A549 (cell line): ENCODE results near the gene SASH1. TPM values are rescaled to one million over a fixed set of nuclear protein-coding genes. Genes with fewer than 3 reads are reported as not detected.

Experiments used
- ATAC-seq, 2 experiments: fragments of 200-7000 bp in 1 of 2; fragments of >200 bp in 1 of 2; cut with Nextera tagmentation in 1 of 2; cut with Tn5 transposase in 1 of 2; 3 replicates each; pipeline versions ENCODE4 v1.8.0 to v1.9.1; 2018 to 2020; ENCODE audit warnings: mild to moderate bottlenecking in 1 of 2, moderate library complexity in 1 of 2
- CTCF ChIA-PET: fragments of 300-600 bp; sonication (Branson Sonifier 250); formaldehyde crosslinking; extraction: SDS; loops from one replicate; lab custom pipeline; 2021; ENCODE audit warnings: antibody characterized with exemption, inconsistent platforms; lab: Yijun Ruan, JAX
- POLR2A ChIA-PET: fragments of 350-600 bp; formaldehyde crosslinking; extraction: SDS; loops from one replicate; lab custom pipeline; 2021; ENCODE audit warnings: antibody characterized with exemption, inconsistent platforms; lab: Yijun Ruan, JAX
- DNase-seq, 2 experiments: peaks; one replicate each; pipeline versions ENCODE4 v3.0.0 to v3.0.0-alpha.2; 2011 to 2016; ENCODE audit warnings: low read depth in 1 of 2, low spot score in 1 of 2
- FAIRE-seq: peaks from 2 replicates; lab custom pipeline; 2011; peaks lifted over from hg19 to GRCh38; lab: Jason Lieb, UNC
- H3K27ac ChIP-seq, 2 experiments: fragments of >200 bp; sonication (Bioruptor Twin); formaldehyde crosslinking; 3 replicates each; pipeline ENCODE4 v1.5.1; 2016 to 2017
- H3K4me1 ChIP-seq: fragments of >200 bp; sonication (Bioruptor Twin); formaldehyde crosslinking; 3 replicates; pipeline ENCODE4 v1.6.1; 2016
- H3K4me2 ChIP-seq: fragments of >200 bp; sonication (Bioruptor Twin); formaldehyde crosslinking; 3 replicates; pipeline ENCODE4 v1.6.1; 2016
- H3K4me3 ChIP-seq: fragments of >200 bp; sonication (Bioruptor Twin); formaldehyde crosslinking; 3 replicates; pipeline ENCODE4 v1.5.1; 2016
- H3K9me3 ChIP-seq: fragments of >200 bp; sonication (Bioruptor Twin); formaldehyde crosslinking; 3 replicates; pipeline ENCODE4 v1.6.1; 2016
- ATOH8 ChIP-seq: fragments of 250-450 bp; sonication (Bioruptor Pico); IDR thresholded peaks from 2 replicates; pipeline ENCODE4 v1.5.0; 2020; ENCODE audit warnings: low read depth, mild to moderate bottlenecking, moderate library complexity
- BHLHE40 ChIP-seq: IDR thresholded peaks from 2 replicates; pipeline ENCODE4 v1.6.1; 2012; ENCODE audit warnings: low read depth, low read length, inconsistent platforms
- EP300 ChIP-seq, 2 experiments: fragments of >200 bp; sonication (Bioruptor Twin); formaldehyde crosslinking; IDR thresholded peaks; 2 replicates in 1 of 2; 3 replicates in 1 of 2; pipeline ENCODE4 v1.6.1; 2016 to 2017
- ESRRA ChIP-seq: fragments of 150-350 bp; IDR thresholded peaks from 2 replicates; pipeline ENCODE4 v1.6.1; 2014; ENCODE audit warnings: mild to moderate bottlenecking, low read length, borderline replicate concordance
- FOSB ChIP-seq: fragments of 250-450 bp; sonication (Bioruptor Pico); IDR thresholded peaks from 2 replicates; pipeline ENCODE4 v1.5.0; 2020; ENCODE audit warnings: mild to moderate bottlenecking, moderate library complexity
- FOSL2 ChIP-seq, 2 experiments: fragments of 450-650 bp in 1 of 2; fragments of >200 bp in 1 of 2; sonication (Bioruptor Twin) in 1 of 2; formaldehyde crosslinking; IDR thresholded peaks; 2 replicates each; pipeline versions ENCODE4 v1.5.0 to v1.6.1; 2016 to 2020; ENCODE audit warnings: mild to moderate bottlenecking in 1 of 2, moderate library complexity in 1 of 2
- FOXS1 ChIP-seq: fragments of 250-450 bp; sonication (Bioruptor Pico); IDR thresholded peaks from 2 replicates; pipeline ENCODE4 v1.5.0; 2020; ENCODE audit warnings: mild to moderate bottlenecking, moderate library complexity
- GATA3 ChIP-seq: IDR thresholded peaks from 2 replicates; pipeline ENCODE4 v1.6.1; 2012; ENCODE audit warnings: borderline replicate concordance
- HDAC2 ChIP-seq: fragments of 200-600 bp; sonication (generic); IDR thresholded peaks from 2 replicates; pipeline ENCODE4 v1.6.1; 2016
- HES2 ChIP-seq: fragments of >200 bp; sonication (Bioruptor Twin); formaldehyde crosslinking; IDR thresholded peaks from 2 replicates; pipeline ENCODE4 v1.6.1; 2016
- HOXB13 ChIP-seq: fragments of 250-450 bp; sonication (Bioruptor Pico); IDR thresholded peaks from 2 replicates; pipeline ENCODE4 v1.5.0; 2020; ENCODE audit warnings: low read depth, mild to moderate bottlenecking, moderate library complexity
- HOXB5 ChIP-seq: fragments of 250-450 bp; sonication (Bioruptor Pico); IDR thresholded peaks from 2 replicates; pipeline ENCODE4 v1.5.0; 2020; ENCODE audit warnings: mild to moderate bottlenecking, moderate library complexity
- KDM1A ChIP-seq: fragments of 200-600 bp; sonication (generic); IDR thresholded peaks from 2 replicates; pipeline ENCODE4 v1.6.1; 2016; ENCODE audit warnings: low read depth, mild to moderate bottlenecking
- KDM5A ChIP-seq: fragments of 200-600 bp; sonication (generic); IDR thresholded peaks from 2 replicates; pipeline ENCODE4 v1.6.1; 2016; ENCODE audit warnings: antibody characterized with exemption, mild to moderate bottlenecking
- MAX ChIP-seq: IDR thresholded peaks from 2 replicates; pipeline ENCODE4 v1.6.1; 2012
- NFE2L2 ChIP-seq: fragments of 150-350 bp; conservative IDR thresholded peaks from 2 replicates; pipeline ENCODE4 v1.6.1; 2014; ENCODE audit warnings: low read length
- PHF8 ChIP-seq: fragments of 200-600 bp; sonication (generic); IDR thresholded peaks from 2 replicates; pipeline ENCODE4 v1.6.1; 2016; ENCODE audit warnings: low read depth, mild to moderate bottlenecking, antibody characterized with exemption, moderate library complexity, borderline replicate concordance
- RAD21 ChIP-seq, 2 experiments: fragments of >200 bp in 1 of 2; sonication (Bioruptor Twin) in 1 of 2; formaldehyde crosslinking in 1 of 2; IDR thresholded peaks in 1 of 2; conservative IDR thresholded peaks in 1 of 2; 2 replicates in 1 of 2; 3 replicates in 1 of 2; pipeline ENCODE4 v1.6.1; 2012 to 2018; ENCODE audit warnings: inconsistent platforms in 1 of 2
- REST ChIP-seq: fragments of 200-600 bp; sonication (generic); IDR thresholded peaks from 2 replicates; pipeline ENCODE4 v1.6.1; 2016; ENCODE audit warnings: antibody characterized with exemption, mild to moderate bottlenecking, moderate library complexity
- USF2 ChIP-seq: fragments of 450-650 bp; IDR thresholded peaks from 2 replicates; pipeline ENCODE4 v1.6.1; 2014; ENCODE audit warnings: antibody characterized with exemption
- ZC3H11A ChIP-seq: fragments of 450-650 bp; IDR thresholded peaks from 2 replicates; pipeline ENCODE4 v1.6.1; 2014; ENCODE audit warnings: antibody characterized with exemption, mild to moderate bottlenecking
- ZFP36 ChIP-seq: fragments of 450-650 bp; IDR thresholded peaks from 2 replicates; pipeline ENCODE4 v1.6.1; 2014; ENCODE audit warnings: borderline replicate concordance; ENCODE audit not compliant: partially characterized antibody
- ZNF302 ChIP-seq: fragments of 250-450 bp; sonication (Bioruptor Pico); IDR thresholded peaks from 2 replicates; pipeline ENCODE4 v1.9.0; 2021; ENCODE audit warnings: inconsistent platforms, mild to moderate bottlenecking, moderate library complexity
- WGBS: methylation state at CpG from one replicate; pipeline ENCODE4 v1.1.6; 2017; ENCODE audit errors: missing lambda C conversion rate; 5-methylcytosine and 5-hydroxymethylcytosine counted together
- polyA plus RNA-seq, 4 experiments: library from polyadenylated mRNA; depleted of rRNA in 3 of 4; stranded (reverse); fragments of >200 nt; fragmentation: RNase III in 1 of 4; extraction: RNeasy Plus Mini Kit Qiagen cat#74134 plus additional on column Dnase treatment in 1 of 4; gene quantifications; 2 replicates in 3 of 4; 3 replicates in 1 of 4; pipeline ENCODE4 v1.2.3, GENCODE V29; 2011 to 2017

The SASH1 gene
- polyA plus RNA-seq, 2 of the 4 experiments (the other 2 are of a cell fraction) = 2.5 to 3.0 TPM

GRCh38 chr6:148452876-148453275 lies 110.2 kb downstream of the SASH1 start (continued):
- TF ChIP-seq BHLHE40 (no peak), ZFP36 (no peak)

- FAIRE-seq (no peak), ATAC-seq (no peak), DNase-seq (no peak)
- WGBS = 87% methylated on average over 7 of the region's 7 CpGs
- H3K4me2 ChIP-seq = no peak overlapping the region
- TF ChIP-seq REST (no peak), KDM5A (no peak), ZNF302 (no peak), ESRRA (no peak)
- H3K4me3 ChIP-seq = no peak overlapping the region
- H3K9me3 ChIP-seq = no peaks in the 10 kb centered on the region
- CTCF ChIA-PET = interaction anchor here (1.1 kb wide), 1 partner anchor 10 kb away, joined by 5 read pairs; no protein-coding TSS in a partner anchor
- H3K4me1 ChIP-seq = no peaks in the 10 kb centered on the region
- H3K27ac ChIP-seq = no peak overlapping the region
- POLR2A ChIA-PET = no interaction called here
These were observed 111.3 kb downstream of the SASH1 start for GRCh38 chr6:148453906-148454305.

- Histone ChIP-seq H3K4me1 (no peaks in the 10 kb centered on the region), H3K4me2 (no peak overlapping the region), H3K9me3 (no peaks in the 10 kb centered on the region), H3K27ac (no peak overlapping the region), H3K4me3 (no peak overlapping the region)
- FAIRE-seq = no peak
- no peak for TF ChIP-seq ZNF302
- no peak for TF ChIP-seq GATA3
- no peak for TF ChIP-seq PHF8
- TF ChIP-seq HOXB5 = no peak
- TF ChIP-seq FOXS1 (CRISPR knock-in tag) = no peak
- no peak for TF ChIP-seq ZC3H11A
- no peak for TF ChIP-seq HDAC2
- no peak for TF ChIP-seq KDM1A
- no peak for TF ChIP-seq EP300 (IDR thresholded peaks at IDR 0.05)
- TF ChIP-seq FOSL2 (IDR thresholded peaks at IDR 0.05) = no peak
- no peak for TF ChIP-seq FOSL2 (CRISPR knock-in tag; IDR thresholded peaks at IDR 0.05)
- no peak for TF ChIP-seq NFE2L2
- no peak for TF ChIP-seq HOXB13 (CRISPR knock-in tag)
- TF ChIP-seq BHLHE40 = no peak
- TF ChIP-seq HES2 = no peak
- no peak for TF ChIP-seq ATOH8
- no peak for TF ChIP-seq FOSB
- no peak for TF ChIP-seq RAD21 (conservative IDR thresholded peaks at IDR 0.05 in 1 of 2, IDR thresholded peaks at IDR 0.05 in 1 of 2)
- TF ChIP-seq USF2 = no peak
- no peak for TF ChIP-seq MAX
- no peak for ATAC-seq
- ChIA-PET CTCF (no interaction called here), POLR2A (no interaction called here)
- WGBS = 85% methylated on average over 10 of the region's 10 CpGs
- no peak for DNase-seq
These were observed 112.6 kb downstream of the SASH1 start for GRCh38 chr6:148455225-148455624.
